ENCODE measurements around the gene SSTR3.

DNA sequence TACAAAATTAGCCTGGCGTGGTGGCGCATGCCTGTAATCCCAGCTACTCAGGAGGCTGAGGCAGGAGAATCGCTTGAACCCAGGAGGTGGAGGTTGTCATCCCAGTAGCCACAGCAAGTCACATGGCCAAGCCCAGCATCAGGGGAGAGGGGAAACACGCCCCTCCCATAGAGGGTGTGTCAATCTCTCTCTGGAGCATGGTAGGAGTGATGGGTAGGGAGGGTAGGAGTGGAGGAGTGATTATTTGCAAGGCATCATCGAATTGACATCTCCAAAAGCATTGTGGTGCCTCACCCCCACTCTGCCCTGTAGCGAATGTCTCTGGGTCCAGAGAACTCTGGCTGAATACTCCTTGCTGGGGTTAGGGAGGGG lies 6.1 kb upstream of the SSTR3 start:
- TF ChIP-seq, protein P1, sequence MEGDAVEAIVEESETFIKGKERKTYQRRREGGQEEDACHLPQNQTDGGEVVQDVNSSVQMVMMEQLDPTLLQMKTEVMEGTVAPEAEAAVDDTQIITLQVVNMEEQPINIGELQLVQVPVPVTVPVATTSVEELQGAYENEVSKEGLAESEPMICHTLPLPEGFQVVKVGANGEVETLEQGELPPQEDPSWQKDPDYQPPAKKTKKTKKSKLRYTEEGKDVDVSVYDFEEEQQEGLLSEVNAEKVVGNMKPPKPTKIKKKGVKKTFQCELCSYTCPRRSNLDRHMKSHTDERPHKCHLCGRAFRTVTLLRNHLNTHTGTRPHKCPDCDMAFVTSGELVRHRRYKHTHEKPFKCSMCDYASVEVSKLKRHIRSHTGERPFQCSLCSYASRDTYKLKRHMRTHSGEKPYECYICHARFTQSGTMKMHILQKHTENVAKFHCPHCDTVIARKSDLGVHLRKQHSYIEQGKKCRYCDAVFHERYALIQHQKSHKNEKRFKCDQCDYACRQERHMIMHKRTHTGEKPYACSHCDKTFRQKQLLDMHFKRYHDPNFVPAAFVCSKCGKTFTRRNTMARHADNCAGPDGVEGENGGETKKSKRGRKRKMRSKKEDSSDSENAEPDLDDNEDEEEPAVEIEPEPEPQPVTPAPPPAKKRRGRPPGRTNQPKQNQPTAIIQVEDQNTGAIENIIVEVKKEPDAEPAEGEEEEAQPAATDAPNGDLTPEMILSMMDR (IDR thresholded peaks at IDR 0.05; ENCODE audit: low read depth, low read length, poor library complexity, severe bottlenecking) = no peak
- TF ChIP-seq EZH2phosphoT487 (IDR thresholded peaks at IDR 0.05; ENCODE audit: borderline replicate concordance, low read length) = no peak

Measured in DOHH2 (cell line).